Measurements from ENCODE around the gene CNGB1.
A peak's percentile ranks its signal among the peaks of the same experiment; 100 is the strongest.

CNGB1 gene

GRCh38 chr16:58002416-58002800 is 31.5 kb upstream of the CNGB1 start:
- H3K36me3 ChIP-seq (ENCODE audit: insufficient read depth, low read length), result peaks cover 28% of the 10 kb centered on the region
- H3K9me3 ChIP-seq (replicated peaks; ENCODE audit: low read length), result no peaks in the 10 kb centered on the region
- H3K4me3 ChIP-seq (ENCODE audit: low read length), result no peak overlapping the region
- peak overlapping the region; percentile 100 for H3K4me2 ChIP-seq (ENCODE audit: low read length)
- no peak overlapping the region for H3K9ac ChIP-seq (ENCODE audit: low read depth, low read length)
- H3K4me1 ChIP-seq (ENCODE audit: control insufficient read depth, insufficient read depth, low read length), result peaks cover 37% of the 10 kb centered on the region
- H3K27me3 ChIP-seq (ENCODE audit: control insufficient read depth, insufficient read depth, low read length), result no peaks in the 10 kb centered on the region

GRCh38 chr16:58001781-58002415 is 31.0 kb upstream of the CNGB1 start:
- H3K9ac ChIP-seq (ENCODE audit: low read depth, low read length), result peak overlapping the region; percentile 86
- peaks cover 37% of the 10 kb centered on the region for H3K4me1 ChIP-seq (ENCODE audit: control insufficient read depth, insufficient read depth, low read length)

GRCh38 chr16:58000706-58001676 is 30.1 kb upstream of the CNGB1 start, which contains the start of gene USB1:
Gene USB1, plus strand, starts transcription at chr16:58001407. Its CDS starts 77 bp downstream, at chr16:58001484.
- H3K9me3 ChIP-seq (replicated peaks; ENCODE audit: low read length), result no peaks in the 10 kb centered on the region
- no peaks in the 10 kb centered on the region for H3K27me3 ChIP-seq (ENCODE audit: control insufficient read depth, insufficient read depth, low read length)
- H3K9ac ChIP-seq (ENCODE audit: low read depth, low read length), result peak within 1 kb of the TSS; percentile 94
- peaks cover 37% of the 10 kb centered on the region for H3K4me1 ChIP-seq (ENCODE audit: control insufficient read depth, insufficient read depth, low read length)
- H3K36me3 ChIP-seq (ENCODE audit: insufficient read depth, low read length), result peaks cover 37% of the 10 kb centered on the region
- H3K4me3 ChIP-seq (ENCODE audit: low read length), result peak within 1 kb of the TSS; percentile 87
- peak within 1 kb of the TSS; percentile 100 for H3K4me2 ChIP-seq (ENCODE audit: low read length)

More at GRCh38 chr16:58001781-58002415, 31.0 kb upstream of the CNGB1 start:
- peaks cover 33% of the 10 kb centered on the region for H3K36me3 ChIP-seq (ENCODE audit: insufficient read depth, low read length)
- peak overlapping the region; percentile 87 for H3K4me3 ChIP-seq (ENCODE audit: low read length)
- no peaks in the 10 kb centered on the region for H3K9me3 ChIP-seq (replicated peaks; ENCODE audit: low read length)
- H3K27me3 ChIP-seq (ENCODE audit: control insufficient read depth, insufficient read depth, low read length), result no peaks in the 10 kb centered on the region
- H3K4me2 ChIP-seq (ENCODE audit: low read length), result peak overlapping the region; percentile 100

- Histone ChIP-seq H3K27me3 (ENCODE audit: control insufficient read depth, insufficient read depth, low read length) (no peaks in the 10 kb centered on the region), H3K4me1 (ENCODE audit: control insufficient read depth, insufficient read depth, low read length) (peaks cover 37% of the 10 kb centered on the region), H3K36me3 (ENCODE audit: insufficient read depth, low read length) (peaks cover 46% of the 10 kb centered on the region), H3K9me3 (replicated peaks; ENCODE audit: low read length) (no peaks in the 10 kb centered on the region), H3K9ac (ENCODE audit: low read depth, low read length) (peak within 1 kb of the TSS; percentile 94), H3K4me3 (ENCODE audit: low read length) (peak within 1 kb of the TSS; percentile 87), H3K4me2 (ENCODE audit: low read length) (peak within 1 kb of the TSS; percentile 100)
Observed at GRCh38 chr16:57999971-58000705, 29.2 kb upstream of the CNGB1 start, which contains the start of gene ZNF319. Gene ZNF319, minus strand, starts transcription at chr16:58000672. Its CDS starts 2,407 bp downstream, at chr16:57998265.

GRCh38 chr16:57999366-57999970 is 28.5 kb upstream of the CNGB1 start:
- H3K9me3 ChIP-seq (replicated peaks; ENCODE audit: low read length), result no peaks in the 10 kb centered on the region
- H3K27me3 ChIP-seq (ENCODE audit: control insufficient read depth, insufficient read depth, low read length), result no peaks in the 10 kb centered on the region
- peaks cover 31% of the 10 kb centered on the region for H3K4me1 ChIP-seq (ENCODE audit: control insufficient read depth, insufficient read depth, low read length)
- H3K9ac ChIP-seq (ENCODE audit: low read depth, low read length), result peak overlapping the region; percentile 94
- peaks cover 45% of the 10 kb centered on the region for H3K36me3 ChIP-seq (ENCODE audit: insufficient read depth, low read length)
- peak overlapping the region; percentile 87 for H3K4me3 ChIP-seq (ENCODE audit: low read length)
- peak overlapping the region; percentile 87 for H3K4me2 ChIP-seq (ENCODE audit: low read length)

GRCh38 chr16:57998992-57999365 is 28.1 kb upstream of the CNGB1 start:
- Histone ChIP-seq H3K4me2 (ENCODE audit: low read length) (peak overlapping the region; percentile 87), H3K36me3 (ENCODE audit: insufficient read depth, low read length) (peaks cover 45% of the 10 kb centered on the region), H3K27me3 (ENCODE audit: control insufficient read depth, insufficient read depth, low read length) (no peaks in the 10 kb centered on the region), H3K9ac (ENCODE audit: low read depth, low read length) (peak overlapping the region; percentile 94), H3K9me3 (replicated peaks; ENCODE audit: low read length) (no peaks in the 10 kb centered on the region), H3K4me1 (ENCODE audit: control insufficient read depth, insufficient read depth, low read length) (peaks cover 31% of the 10 kb centered on the region), H3K4me3 (ENCODE audit: low read length) (peak overlapping the region; percentile 87)

GRCh38 chr16:57998486-57998885 is 27.6 kb upstream of the CNGB1 start:
- H3K4me3 ChIP-seq (ENCODE audit: low read length), result no peak overlapping the region
- H3K9me3 ChIP-seq (replicated peaks; ENCODE audit: low read length), result no peaks in the 10 kb centered on the region
- H3K4me1 ChIP-seq (ENCODE audit: control insufficient read depth, insufficient read depth, low read length), result peaks cover 31% of the 10 kb centered on the region
- H3K36me3 ChIP-seq (ENCODE audit: insufficient read depth, low read length), result peaks cover 46% of the 10 kb centered on the region
- H3K4me2 ChIP-seq (ENCODE audit: low read length), result peak overlapping the region; percentile 87
- H3K9ac ChIP-seq (ENCODE audit: low read depth, low read length), result no peak overlapping the region
- H3K27me3 ChIP-seq (ENCODE audit: control insufficient read depth, insufficient read depth, low read length), result no peaks in the 10 kb centered on the region

- Histone ChIP-seq H3K9ac (ENCODE audit: low read depth, low read length) (no peak overlapping the region), H3K4me2 (ENCODE audit: low read length) (no peak overlapping the region), H3K4me3 (ENCODE audit: low read length) (no peak overlapping the region), H3K27me3 (ENCODE audit: control insufficient read depth, insufficient read depth, low read length) (no peaks in the 10 kb centered on the region), H3K4me1 (ENCODE audit: control insufficient read depth, insufficient read depth, low read length) (peaks cover 31% of the 10 kb centered on the region), H3K9me3 (replicated peaks; ENCODE audit: low read length) (no peaks in the 10 kb centered on the region), H3K36me3 (ENCODE audit: insufficient read depth, low read length) (peaks cover 42% of the 10 kb centered on the region)
Observed at GRCh38 chr16:57997528-57998265, 26.8 kb upstream of the CNGB1 start.

- Histone ChIP-seq H3K4me1 (ENCODE audit: control insufficient read depth, insufficient read depth, low read length) (peaks cover 29% of the 10 kb centered on the region), H3K4me3 (ENCODE audit: low read length) (no peak overlapping the region), H3K9ac (ENCODE audit: low read depth, low read length) (no peak overlapping the region), H3K4me2 (ENCODE audit: low read length) (no peak overlapping the region), H3K9me3 (replicated peaks; ENCODE audit: low read length) (no peaks in the 10 kb centered on the region), H3K27me3 (ENCODE audit: control insufficient read depth, insufficient read depth, low read length) (no peaks in the 10 kb centered on the region), H3K36me3 (ENCODE audit: insufficient read depth, low read length) (peaks cover 42% of the 10 kb centered on the region)
Observed at GRCh38 chr16:57997176-57997527, 26.2 kb upstream of the CNGB1 start.

- H3K27me3 ChIP-seq (ENCODE audit: control insufficient read depth, insufficient read depth, low read length), result no peaks in the 10 kb centered on the region
- H3K9me3 ChIP-seq (replicated peaks; ENCODE audit: low read length), result no peaks in the 10 kb centered on the region
- peaks cover 42% of the 10 kb centered on the region for H3K36me3 ChIP-seq (ENCODE audit: insufficient read depth, low read length)
- H3K4me2 ChIP-seq (ENCODE audit: low read length), result no peak overlapping the region
- H3K4me3 ChIP-seq (ENCODE audit: low read length), result no peak overlapping the region
- no peak overlapping the region for H3K9ac ChIP-seq (ENCODE audit: low read depth, low read length)
- peaks cover 25% of the 10 kb centered on the region for H3K4me1 ChIP-seq (ENCODE audit: control insufficient read depth, insufficient read depth, low read length)
Observed at GRCh38 chr16:57996406-57997175, 25.7 kb upstream of the CNGB1 start.

All from skeletal muscle satellite cell (primary cell).